Lung microvascular endothelial cell (primary cell): ENCODE data around the gene TRPM1. TPM values are rescaled to one million over a fixed set of nuclear protein-coding genes. Genes with fewer than 3 reads are reported as not detected.

Experiments used
- DNase-seq, 2 donors: peaks; one replicate each; pipeline versions ENCODE4 v3.0.0 to v3.0.0-alpha.2; 2010; ENCODE audit warnings: low read depth in 2 of 2
- total RNA-seq: library from RNA; depleted of rRNA; stranded (reverse); fragments of >200 nt; gene quantifications from 2 replicates; pipeline ENCODE4 v1.2.1, GENCODE V29; 2014

Gene TRPM1
- total RNA-seq, result 0.20 TPM in 1 of 2 replicates, not detected in the other

DNA sequence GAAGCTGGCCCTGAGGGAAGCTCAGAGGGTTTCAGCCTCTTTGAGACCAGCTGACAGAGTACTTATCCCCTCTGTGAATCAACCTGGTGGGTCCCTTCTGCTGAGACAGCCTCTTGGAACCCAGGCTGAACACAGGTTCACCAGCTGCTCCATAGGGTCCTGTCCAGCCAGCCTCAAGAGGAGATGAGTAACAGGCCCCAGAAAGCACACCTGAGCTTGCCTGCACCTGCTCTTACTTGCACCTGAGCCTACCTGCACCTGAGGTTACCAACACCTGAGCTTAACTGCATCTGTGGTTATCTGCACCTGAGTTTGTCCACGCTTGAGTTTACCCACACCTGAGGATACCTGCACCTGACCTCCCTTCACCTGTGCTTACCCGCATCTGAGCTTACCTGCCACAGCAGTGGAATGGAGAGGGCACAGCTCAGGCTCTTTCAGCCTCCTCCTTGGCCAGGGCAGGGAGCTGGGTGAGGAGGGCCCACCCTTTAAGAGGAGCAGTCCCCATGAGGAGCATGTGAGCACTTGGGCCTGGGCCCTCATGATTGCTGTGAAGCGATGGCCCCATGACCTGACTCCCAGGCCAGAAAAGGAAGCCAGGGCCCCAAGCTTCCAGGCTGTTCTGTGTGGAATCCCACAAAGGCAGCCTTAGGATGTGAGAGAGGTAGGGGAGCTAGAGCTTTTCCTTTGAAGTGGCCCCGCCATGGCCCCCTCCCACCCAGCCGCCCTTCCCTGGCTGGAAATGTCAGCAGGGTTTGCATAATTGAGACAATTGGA, at the start of gene TRPM1:
Gene TRPM1 (minus strand): TSS at position 464 of the 777 bp plus-strand sequence. CDS start 20,370 bp downstream, outside the sequence.
- DNase-seq, result no peak

- DNase-seq, result no peak
Observed at GRCh38 chr15:31150732-31151231, 49.3 kb upstream of the TRPM1 start.

- DNase-seq, result no peak
Observed at GRCh38 chr15:31149987-31150386, 48.5 kb upstream of the TRPM1 start.

DNA sequence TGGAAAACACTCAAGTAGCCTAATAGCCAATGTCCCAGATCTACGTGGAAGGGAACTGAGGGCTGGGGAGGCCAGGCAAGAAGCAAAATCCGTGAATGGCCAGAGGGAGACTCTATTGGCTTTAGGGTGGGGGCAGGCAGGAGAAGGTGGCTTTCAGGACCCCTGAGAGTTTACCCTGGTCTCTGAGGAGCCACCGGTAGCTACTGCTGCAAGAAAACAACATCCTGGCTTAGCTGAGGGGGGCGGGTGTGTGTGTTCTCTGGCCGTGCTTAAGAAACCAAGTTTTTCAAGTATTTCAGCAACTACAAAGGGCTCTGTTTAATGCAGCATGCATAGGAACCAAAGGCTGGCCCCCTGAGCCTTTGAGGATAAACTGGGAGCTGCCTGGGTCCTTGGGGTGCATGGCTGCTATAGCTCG, 47.6 kb upstream of the TRPM1 start:
- no peak for DNase-seq

GRCh38 chr15:31148297-31149087, 47.0 kb upstream of the TRPM1 start:
- no peak for DNase-seq

DNA sequence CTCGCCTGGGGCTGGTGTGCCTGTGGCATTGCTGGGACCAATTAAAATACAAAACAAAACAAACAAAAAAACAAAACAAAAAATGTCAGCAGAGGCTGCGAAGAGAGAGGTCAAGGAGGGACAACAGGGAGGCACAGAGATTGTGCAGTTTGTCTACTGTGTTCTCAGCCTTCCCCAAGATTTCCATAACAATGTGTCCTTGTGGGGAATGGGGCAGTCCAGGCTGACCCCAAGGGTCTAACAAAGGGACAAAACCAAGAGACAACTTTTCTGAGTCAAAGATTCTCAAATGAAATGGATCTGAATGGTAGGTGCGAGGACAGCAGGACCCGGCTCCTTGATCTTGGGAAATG, 46.4 kb upstream of the TRPM1 start:
- DNase-seq, result no peak

DNA sequence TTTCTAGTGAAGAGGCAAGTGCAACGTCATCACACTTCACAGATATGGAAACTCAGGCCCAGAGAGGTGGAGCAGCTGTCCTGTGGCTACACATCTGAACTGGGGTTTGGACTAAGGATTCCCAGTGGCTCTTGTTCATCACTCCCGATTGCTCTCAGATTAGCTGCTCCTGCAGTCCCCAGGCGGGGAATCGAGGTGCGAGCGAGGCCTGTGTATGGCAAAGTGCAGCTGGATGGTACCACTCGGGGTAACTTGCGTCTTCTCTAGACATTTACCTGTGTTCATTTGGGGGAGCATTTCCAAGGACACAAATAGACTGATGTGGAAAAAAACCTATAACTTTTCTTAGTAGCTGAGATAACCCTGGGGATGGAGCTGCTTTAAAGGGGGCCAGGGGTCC, 45.9 kb upstream of the TRPM1 start:
- no peak for DNase-seq

- DNase-seq, result peak in 1 of 2 donors; percentile 23
Observed at GRCh38 chr15:31145271-31145911, 43.9 kb upstream of the TRPM1 start.

GRCh38 chr15:31141792-31142191, 40.3 kb upstream of the TRPM1 start:
- no peak for DNase-seq

GRCh38 chr15:31136607-31137328, 35.2 kb upstream of the TRPM1 start:
- no peak for DNase-seq

DNA sequence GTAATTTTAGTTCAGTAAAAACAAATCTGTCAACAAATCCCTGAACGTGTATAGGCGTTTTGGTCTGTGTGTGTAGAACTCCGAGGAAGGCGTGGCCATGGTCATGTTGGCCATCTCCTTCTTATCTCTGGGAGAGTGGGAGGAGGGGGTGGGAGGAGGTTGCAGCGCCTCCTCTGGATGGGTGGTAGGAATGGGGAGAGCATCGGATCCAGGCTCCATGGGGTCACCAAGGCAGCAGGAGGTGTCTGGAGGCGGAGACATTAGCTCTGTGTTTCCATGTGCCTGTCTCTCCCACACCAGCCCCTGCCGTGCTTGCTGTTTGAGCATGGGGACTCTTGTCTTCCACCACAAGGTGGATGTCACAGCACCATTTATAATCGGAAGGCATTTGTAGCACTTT, 34.5 kb upstream of the TRPM1 start:
- DNase-seq, result no peak

GRCh38 chr15:31135523-31135922, 34.0 kb upstream of the TRPM1 start:
- no peak for DNase-seq

GRCh38 chr15:31133890-31134289, 32.4 kb upstream of the TRPM1 start:
- DNase-seq, result no peak

DNA sequence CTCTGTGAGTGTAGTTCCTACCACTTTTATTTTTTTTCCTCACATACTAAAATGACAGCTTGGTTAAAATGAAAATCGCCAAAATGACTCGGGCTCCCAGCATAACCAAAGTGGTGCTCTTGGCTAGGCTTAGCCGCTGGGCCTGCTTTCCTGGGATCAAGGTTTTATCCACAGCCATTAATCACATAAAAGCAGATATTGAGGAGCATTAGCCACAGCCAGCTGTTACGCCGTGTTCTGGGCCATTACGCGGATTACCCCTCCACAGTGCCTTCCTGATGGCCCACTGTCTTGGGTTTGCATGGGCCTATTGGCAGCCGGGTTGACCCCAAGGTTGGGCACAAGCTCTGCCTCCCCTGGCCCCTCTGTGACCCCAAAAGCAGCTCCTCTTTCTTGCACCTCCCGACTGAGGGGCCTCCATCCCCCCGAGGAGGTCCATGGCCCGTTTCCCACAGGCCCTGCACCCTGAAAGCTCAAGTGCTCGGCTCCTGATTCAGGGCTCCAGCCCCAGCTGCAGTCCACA, 30.4 kb upstream of the TRPM1 start:
- DNase-seq, result no peak

- no peak for DNase-seq
Observed at GRCh38 chr15:31130576-31131237, 29.2 kb upstream of the TRPM1 start.

GRCh38 chr15:31129769-31130303, 28.3 kb upstream of the TRPM1 start:
- no peak for DNase-seq

DNA sequence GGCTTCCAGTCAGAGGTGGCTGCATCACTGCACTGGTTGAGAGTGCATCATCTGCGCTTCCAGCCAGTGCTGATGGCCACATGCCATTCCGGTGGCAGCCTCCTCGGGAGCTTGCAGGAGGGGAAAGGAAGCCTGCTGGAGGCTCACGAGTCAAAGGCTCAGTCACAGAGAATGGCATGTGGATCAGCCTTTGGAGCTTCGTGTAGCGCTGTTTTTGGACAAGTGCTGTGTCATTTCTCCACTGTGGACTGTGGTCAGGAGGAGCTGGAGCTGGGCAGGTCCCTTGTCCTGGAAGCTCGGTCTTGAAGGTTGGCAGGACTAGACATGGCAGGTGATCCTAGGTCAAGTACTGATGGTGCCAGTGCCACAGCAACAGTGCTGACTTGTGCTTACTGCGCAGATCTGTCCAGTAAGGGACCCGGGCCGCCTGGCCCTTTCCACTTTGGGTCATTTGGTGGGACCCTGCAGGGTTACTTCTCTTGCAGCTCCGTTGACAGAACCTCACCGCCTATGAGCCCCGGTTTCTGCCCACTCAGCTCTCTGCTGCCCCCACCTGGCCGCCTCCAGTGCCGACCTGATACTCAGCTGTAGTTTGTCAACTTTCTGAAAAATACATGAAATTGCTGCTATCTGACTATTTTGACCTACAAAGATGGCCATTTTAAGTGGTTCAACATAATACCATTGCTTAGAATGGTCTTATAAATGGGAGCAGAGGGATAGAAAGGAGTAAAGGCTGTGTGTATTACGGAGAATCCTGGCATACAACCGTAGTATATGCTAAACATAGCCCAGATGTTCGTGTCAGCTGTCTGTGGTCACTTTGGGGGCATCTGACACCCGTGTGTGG, 27.6 kb upstream of the TRPM1 start:
- peak; percentile 71 to 80 for DNase-seq

DNA sequence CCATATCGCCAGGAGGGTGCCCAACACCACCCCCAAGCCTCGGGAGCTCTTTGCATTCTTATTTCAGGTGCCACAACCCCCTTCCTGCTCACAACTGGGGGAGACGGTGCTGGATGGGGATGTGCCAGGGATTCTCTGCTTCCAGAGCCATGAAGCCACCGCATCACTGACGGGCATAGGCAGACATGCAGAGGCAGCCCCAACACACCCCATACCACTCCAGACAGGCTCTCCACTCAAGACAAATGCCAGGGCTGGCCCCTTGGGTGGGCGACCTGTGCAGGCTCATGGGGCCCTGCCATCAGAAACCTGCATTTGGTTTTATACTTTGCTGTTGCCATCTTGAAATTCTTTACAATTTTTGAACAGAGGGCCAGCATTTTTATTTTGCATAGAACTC, 27.0 kb upstream of the TRPM1 start:
- no peak for DNase-seq

GRCh38 chr15:31127596-31128261, 26.2 kb upstream of the TRPM1 start:
- DNase-seq, result no peak
